Fibroblast of the aortic adventitia (primary cell): ENCODE data around the gene CXXC5. TPM values are rescaled to one million over a fixed set of nuclear protein-coding genes. Genes with fewer than 3 reads are reported as not detected.
"Not testable (repeated sequence)": the region's sequence is repeated elsewhere in the genome, so short reads cannot be mapped to it uniquely, and the experiment has no call there.

Experiments
- DNase-seq: peaks from one replicate; pipeline ENCODE4 v3.0.0-alpha.2; 2010; ENCODE audit warnings: low read depth
- H3K4me3 ChIP-seq: 2 replicates; pipeline ENCODE4 v1.5.1; 2011; ENCODE audit warnings: low read depth, mild to moderate bottlenecking, control low read depth, low read length, moderate library complexity
- total RNA-seq: library from RNA; depleted of rRNA; stranded (reverse); fragments of >200 nt; gene quantifications from 2 replicates; pipeline ENCODE4 v1.2.3, GENCODE V29; 2012; ENCODE audit warnings: low replicate concordance
- TF ChIP-seq, protein P1 (sequence below): IDR thresholded peaks from 2 replicates; pipeline ENCODE4 v1.5.1; 2011; ENCODE audit warnings: mild to moderate bottlenecking, low read length, control low read depth, inconsistent platforms; ENCODE audit not compliant: insufficient read depth

The CXXC5 gene
- total RNA-seq, 1 donor: 75.9 TPM

DNA sequence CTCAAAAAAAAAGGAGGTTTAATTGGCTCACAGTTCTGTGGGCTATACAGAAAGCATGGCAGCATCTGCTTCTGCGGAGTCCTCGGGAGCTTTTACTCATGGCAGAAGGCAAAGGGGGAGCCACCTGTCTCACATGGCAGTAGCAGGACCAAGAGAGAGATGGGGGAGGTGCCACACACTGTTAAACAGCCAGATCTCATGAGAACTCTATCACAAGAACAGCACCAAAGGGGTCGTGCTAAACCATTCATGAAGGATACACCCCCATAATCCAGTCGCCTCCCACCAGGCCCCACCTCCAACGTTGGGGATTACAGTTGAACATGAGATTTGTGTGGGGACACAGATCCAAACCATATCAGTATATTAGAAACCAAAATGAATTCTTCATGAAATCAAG, 28.3 kb upstream of the CXXC5 start:
- no peak overlapping the region for H3K4me3 ChIP-seq
- DNase-seq: no peak
- TF ChIP-seq, protein P1, sequence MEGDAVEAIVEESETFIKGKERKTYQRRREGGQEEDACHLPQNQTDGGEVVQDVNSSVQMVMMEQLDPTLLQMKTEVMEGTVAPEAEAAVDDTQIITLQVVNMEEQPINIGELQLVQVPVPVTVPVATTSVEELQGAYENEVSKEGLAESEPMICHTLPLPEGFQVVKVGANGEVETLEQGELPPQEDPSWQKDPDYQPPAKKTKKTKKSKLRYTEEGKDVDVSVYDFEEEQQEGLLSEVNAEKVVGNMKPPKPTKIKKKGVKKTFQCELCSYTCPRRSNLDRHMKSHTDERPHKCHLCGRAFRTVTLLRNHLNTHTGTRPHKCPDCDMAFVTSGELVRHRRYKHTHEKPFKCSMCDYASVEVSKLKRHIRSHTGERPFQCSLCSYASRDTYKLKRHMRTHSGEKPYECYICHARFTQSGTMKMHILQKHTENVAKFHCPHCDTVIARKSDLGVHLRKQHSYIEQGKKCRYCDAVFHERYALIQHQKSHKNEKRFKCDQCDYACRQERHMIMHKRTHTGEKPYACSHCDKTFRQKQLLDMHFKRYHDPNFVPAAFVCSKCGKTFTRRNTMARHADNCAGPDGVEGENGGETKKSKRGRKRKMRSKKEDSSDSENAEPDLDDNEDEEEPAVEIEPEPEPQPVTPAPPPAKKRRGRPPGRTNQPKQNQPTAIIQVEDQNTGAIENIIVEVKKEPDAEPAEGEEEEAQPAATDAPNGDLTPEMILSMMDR: no peak

- not testable (repeated sequence) for H3K4me3 ChIP-seq, DNase-seq
Measured at GRCh38 chr5:139625398-139625797, 22.8 kb upstream of the CXXC5 start.

DNA sequence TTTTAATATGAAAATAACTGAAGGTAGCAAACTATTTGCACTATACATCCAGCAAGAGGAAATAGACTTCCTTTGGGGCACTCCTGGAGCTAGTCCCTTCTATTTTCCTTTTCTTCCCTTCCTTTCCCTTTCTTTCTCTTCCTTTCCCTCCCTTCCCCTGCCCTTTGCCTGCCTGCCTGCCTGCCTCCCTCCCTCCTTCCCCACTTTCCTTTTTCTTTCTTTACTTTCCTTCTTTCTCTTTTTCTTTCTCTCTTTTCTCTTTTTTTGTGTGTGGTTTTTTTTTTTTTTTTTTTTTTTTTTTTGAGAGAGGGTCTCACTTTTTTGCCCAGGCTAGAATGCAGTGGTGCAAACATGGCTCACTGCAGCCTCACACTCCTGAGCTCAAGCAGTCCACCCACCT, 17.3 kb upstream of the CXXC5 start:
- H3K4me3 ChIP-seq: no peak overlapping the region
- TF ChIP-seq, protein P1: no peak
- no peak for DNase-seq

DNA sequence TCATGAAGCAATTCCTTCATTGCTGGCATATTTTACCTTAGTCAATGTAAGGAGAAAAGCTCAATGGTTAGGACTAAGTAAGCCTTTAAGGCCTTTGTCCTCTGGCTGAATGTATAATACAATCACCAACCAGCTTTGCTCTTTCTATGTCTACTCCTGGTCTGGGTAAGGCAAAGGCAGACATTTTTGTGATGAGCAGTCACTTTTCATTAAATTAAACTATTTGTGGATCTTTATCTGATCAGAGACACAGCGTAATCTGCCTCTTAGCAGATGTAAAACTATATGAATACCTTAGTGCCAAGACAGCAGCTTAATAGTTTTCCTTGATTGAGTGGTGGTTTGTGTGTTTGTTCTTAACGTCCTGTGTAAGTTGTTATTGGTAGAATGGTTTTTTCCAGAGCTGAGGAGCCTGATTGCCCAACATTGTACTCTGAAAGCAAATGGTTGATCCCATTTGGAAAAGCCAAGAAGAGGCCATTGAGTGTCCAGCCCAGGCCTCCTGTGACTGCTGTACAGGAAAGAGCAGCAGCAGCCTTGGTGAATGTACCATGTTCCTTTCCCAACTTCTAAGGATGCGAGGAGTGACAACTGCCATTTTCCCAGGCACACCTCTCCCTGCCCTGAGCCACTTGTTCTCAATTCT, 16.5 kb upstream of the CXXC5 start:
- TF ChIP-seq, protein P1: no peak
- no peak for DNase-seq

DNA sequence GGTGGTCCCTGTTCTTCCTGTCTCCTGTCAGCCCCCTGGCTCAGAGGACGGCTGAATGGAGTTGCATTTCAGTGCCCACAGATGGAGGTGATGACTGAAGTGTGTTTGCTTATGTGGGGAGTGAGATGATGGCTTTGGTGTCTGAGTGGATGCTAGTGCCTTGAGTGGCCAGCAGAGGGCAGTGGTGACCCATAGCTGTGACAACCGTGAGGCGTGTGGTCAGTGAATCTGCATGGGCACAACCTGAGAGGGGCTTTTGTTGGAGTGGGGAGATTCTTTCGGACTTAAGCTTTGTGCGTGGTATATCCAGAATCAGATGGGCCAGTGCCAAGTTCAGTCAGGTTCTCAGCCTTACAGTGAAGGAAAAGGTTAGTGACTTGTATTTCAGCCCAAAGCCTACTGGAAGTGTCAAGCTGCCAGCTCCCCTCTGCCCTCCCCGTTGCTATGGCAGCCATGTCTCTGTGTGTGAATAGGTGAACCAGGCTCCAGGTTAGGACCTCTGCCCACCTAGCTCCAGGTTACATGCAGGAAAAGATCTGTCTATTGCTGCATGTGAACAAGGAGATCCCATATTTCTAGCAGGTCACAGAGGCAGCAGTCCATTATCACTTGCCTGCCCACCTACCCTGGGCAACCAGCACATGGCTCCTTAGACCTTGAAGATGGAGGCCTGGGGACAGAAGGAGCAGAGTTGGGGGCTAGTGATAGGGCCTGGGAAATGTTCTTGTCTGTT, 14.7 kb upstream of the CXXC5 start:
- no peak overlapping the region for H3K4me3 ChIP-seq
- DNase-seq: peak; percentile 78
- TF ChIP-seq, protein P1: peak; percentile 99

More for the DNA sequence above, 16.5 kb upstream of the CXXC5 start:
- H3K4me3 ChIP-seq: no peak overlapping the region

- DNase-seq: no peak
- TF ChIP-seq, protein P1: no peak
- H3K4me3 ChIP-seq: no peak overlapping the region
Measured at GRCh38 chr5:139634028-139634325, 14.2 kb upstream of the CXXC5 start.

DNA sequence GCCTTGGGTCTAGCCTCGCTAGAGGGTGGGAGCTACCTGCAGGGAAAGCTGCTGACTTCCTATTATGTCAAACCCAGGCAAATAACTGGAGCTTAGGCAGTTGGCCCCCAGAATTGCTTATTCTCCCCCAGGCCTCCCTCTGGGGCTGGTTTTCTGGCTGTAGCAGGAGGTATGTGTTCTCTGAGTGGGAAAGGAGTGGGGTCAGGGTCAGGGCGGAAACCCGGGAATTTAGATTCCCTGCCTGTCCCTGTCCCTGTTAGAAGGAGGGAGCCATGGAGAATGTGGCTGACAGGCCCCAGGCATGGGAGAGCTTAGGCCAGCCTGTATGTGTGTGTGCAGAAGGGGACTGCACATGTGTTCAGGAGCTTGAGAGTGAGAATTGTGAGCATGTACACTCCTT, 13.6 kb upstream of the CXXC5 start:
- TF ChIP-seq, protein P1: no peak
- no peak for DNase-seq
- no peak overlapping the region for H3K4me3 ChIP-seq
